HepG2 (cell line): ENCODE results near the gene FAM181A. TPM values are rescaled to one million over a fixed set of nuclear protein-coding genes. Genes with fewer than 3 reads are reported as not detected.

ENCODE experiments used
- AFF4 ChIP-seq: sonication (generic); formaldehyde crosslinking; IDR thresholded peaks from 2 replicates; pipeline ENCODE4 v1.4.0; 2020; ENCODE audit warnings: missing genetic modification reagents
- BORCS8-MEF2B ChIP-seq: sonication (generic); formaldehyde crosslinking; IDR thresholded peaks from 2 replicates; pipeline ENCODE4 v1.8.0; 2022; ENCODE audit warnings: mild to moderate bottlenecking, missing genetic modification reagents
- CREB3 ChIP-seq: sonication (generic); formaldehyde crosslinking; IDR thresholded peaks from 2 replicates; pipeline ENCODE4 v1.5.0; 2020; ENCODE audit warnings: missing genetic modification reagents
- FOXA1 ChIP-seq, 2 experiments: fragments of 450-650 bp in 1 of 2; sonication (generic) in 1 of 2; formaldehyde crosslinking in 1 of 2; IDR thresholded peaks; 2 replicates each; pipeline versions ENCODE4 v1.4.0 to v1.6.1; 2016 to 2020; ENCODE audit warnings: missing genetic modification reagents in 1 of 2
- GTF2F1 ChIP-seq: fragments of 150-350 bp; IDR thresholded peaks from 2 replicates; pipeline ENCODE4 v1.6.1; 2014; ENCODE audit warnings: low read length
- IRF9 ChIP-seq: sonication (generic); formaldehyde crosslinking; IDR thresholded peaks from 2 replicates; pipeline ENCODE4 v1.8.0; 2022; ENCODE audit warnings: missing genetic modification reagents, mild to moderate bottlenecking, borderline replicate concordance
- JUND ChIP-seq: sonication (generic); formaldehyde crosslinking; IDR thresholded peaks from 2 replicates; pipeline ENCODE4 v1.8.0; 2022; ENCODE audit warnings: mild to moderate bottlenecking, missing genetic modification reagents
- KAT2B ChIP-seq: fragments of 150-350 bp; IDR thresholded peaks from 2 replicates; pipeline ENCODE4 v1.6.1; 2014; ENCODE audit warnings: low read depth, low read length, borderline replicate concordance
- KAT8 ChIP-seq: IDR thresholded peaks from 2 replicates; pipeline ENCODE4 v1.6.1; 2016; ENCODE audit warnings: missing genetic modification reagents, missing compliant biosample characterization
- MED13 ChIP-seq: sonication (generic); formaldehyde crosslinking; IDR thresholded peaks from 2 replicates; pipeline ENCODE4 v1.5.0; 2020; ENCODE audit warnings: missing genetic modification reagents
- RORA ChIP-seq: sonication (generic); formaldehyde crosslinking; IDR thresholded peaks from 2 replicates; pipeline ENCODE4 v1.5.0; 2020; ENCODE audit warnings: mild to moderate bottlenecking, missing genetic modification reagents, moderate library complexity
- SMARCC2 ChIP-seq: fragments of 450-650 bp; IDR thresholded peaks from 2 replicates; pipeline ENCODE4 v1.6.1; 2017; ENCODE audit warnings: antibody characterized with exemption, mild to moderate bottlenecking
- UBTF ChIP-seq: sonication (generic); formaldehyde crosslinking; IDR thresholded peaks from 2 replicates; pipeline ENCODE4 v1.4.0; 2020; ENCODE audit warnings: mild to moderate bottlenecking, missing genetic modification reagents
- ZBTB20 ChIP-seq: sonication (generic); formaldehyde crosslinking; IDR thresholded peaks from 2 replicates; pipeline ENCODE4 v1.8.1; 2023; ENCODE audit warnings: missing genetic modification reagents, low read depth, mild to moderate bottlenecking, borderline replicate concordance
- ZKSCAN5 ChIP-seq: sonication (generic); formaldehyde crosslinking; IDR thresholded peaks from 2 replicates; pipeline ENCODE4 v1.5.1; 2020; ENCODE audit warnings: mild to moderate bottlenecking, missing genetic modification reagents
- ZNF10 ChIP-seq: sonication (generic); formaldehyde crosslinking; IDR thresholded peaks from 2 replicates; pipeline ENCODE4 v1.4.0; 2020; ENCODE audit warnings: mild to moderate bottlenecking, low read depth, missing genetic modification reagents, borderline replicate concordance
- ZNF160 ChIP-seq: sonication (generic); formaldehyde crosslinking; IDR thresholded peaks from 2 replicates; pipeline ENCODE4 v1.8.0; 2022; ENCODE audit warnings: mild to moderate bottlenecking, inconsistent platforms, missing genetic modification reagents
- ZNF251 ChIP-seq: sonication (generic); formaldehyde crosslinking; IDR thresholded peaks from 2 replicates; pipeline ENCODE4 v1.9.0; 2021; ENCODE audit warnings: mild to moderate bottlenecking, missing genetic modification reagents
- ZNF275 ChIP-seq: sonication (generic); formaldehyde crosslinking; IDR thresholded peaks from 2 replicates; pipeline ENCODE4 v1.8.0; 2022; ENCODE audit warnings: missing genetic modification reagents, mild to moderate bottlenecking, inconsistent platforms, borderline replicate concordance
- ZNF670 ChIP-seq: sonication (generic); formaldehyde crosslinking; IDR thresholded peaks from 2 replicates; pipeline ENCODE4 v1.8.0; 2022; ENCODE audit warnings: mild to moderate bottlenecking, missing genetic modification reagents, borderline replicate concordance
- polyA plus RNA-seq, 8 experiments: library from polyadenylated mRNA; depleted of rRNA in 3 of 8; stranded (reverse) in 7 of 8; unstranded in 1 of 8; fragments of >200 nt; fragmentation: Illumina TruSeq in 4 of 8; extraction: Trizol in 4 of 8; gene quantifications; 2 replicates each; pipeline versions ENCODE4 v1.2.1 to v1.2.3, GENCODE V29; 2011 to 2016; ENCODE audit warnings: low read depth in 4 of 8, missing spikeins in 1 of 8, mixed read lengths in 1 of 8; ENCODE audit not compliant: insufficient read depth in 1 of 8
- total RNA-seq, 5 experiments: library from RNA; depleted of rRNA; stranded (reverse); fragments of >200 nt; fragmentation: Illumina TruSeq; extraction: Trizol; gene quantifications; 2 replicates each; pipeline ENCODE4 v1.2.3, GENCODE V29; 2016; ENCODE audit warnings: low read depth in 1 of 5

The FAM181A gene
- total and polyA plus RNA-seq, 2 of the 13 experiments (the other 11 are each of a cell fraction or from before 2014, with no cell fraction given): 1.1 to 1.5 TPM

GRCh38 chr14:93902619-93903307 is 24.4 kb upstream of the FAM181A start (continued):
- TF ChIP-seq FOXA1 (IDR thresholded peaks at IDR 0.05) (no peak), FOXA1 (CRISPR knock-in tag; IDR thresholded peaks at IDR 0.05) (peak; percentile 28; the same call in 1 of the 2 replicates), BORCS8-MEF2B (CRISPR knock-in tag) (peak; percentile 49; the same call in 1 of the 2 replicates), GTF2F1 (no peak), ZNF251 (no peak), ZKSCAN5 (CRISPR knock-in tag) (0 out of 2 replicates have a peak, but pooled peaks have one; percentile 47), ZBTB20 (CRISPR knock-in tag) (peak; percentile 39; the same call in 1 of the 2 replicates), ZNF670 (no peak), KAT8 (CRISPR knock-in tag) (no peak), IRF9 (CRISPR knock-in tag) (0 out of 2 replicates have a peak, but pooled peaks have one; percentile 14), ZNF160 (CRISPR knock-in tag) (no peak), KAT2B (no peak), CREB3 (no peak), AFF4 (CRISPR knock-in tag) (no peak), UBTF (CRISPR knock-in tag) (peak; percentile 51; the same call in 1 of the 2 replicates), MED13 (no peak; the same call in 1 of the 2 replicates), JUND (CRISPR knock-in tag) (0 out of 2 replicates have a peak, but pooled peaks have one; percentile 13), RORA (CRISPR knock-in tag) (no peak), ZNF275 (no peak), SMARCC2 (no peak), ZNF10 (CRISPR knock-in tag) (no peak)
